ENCODE data around the gene ACVR1B.

DNA sequence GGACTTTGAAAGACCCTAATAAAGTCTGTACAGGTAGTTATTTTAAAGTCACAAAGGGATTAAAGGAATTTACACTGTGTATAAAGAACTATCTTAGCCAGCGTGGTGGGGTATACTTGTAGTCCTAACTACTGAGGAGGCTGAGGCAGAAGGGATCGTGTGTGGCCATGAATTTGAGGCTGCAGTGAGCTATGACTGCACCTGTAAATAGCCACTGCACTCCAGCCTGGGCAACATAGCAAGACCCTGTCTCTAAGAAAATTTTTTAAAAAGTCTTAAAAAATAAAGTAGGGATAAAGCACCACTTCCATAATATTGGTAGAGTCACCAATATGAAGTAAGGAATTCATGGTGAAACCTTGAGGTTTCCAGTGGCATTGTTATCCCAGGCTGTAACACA, 18.1 kb downstream of the ACVR1B start:
- TF ChIP-seq, protein P1, sequence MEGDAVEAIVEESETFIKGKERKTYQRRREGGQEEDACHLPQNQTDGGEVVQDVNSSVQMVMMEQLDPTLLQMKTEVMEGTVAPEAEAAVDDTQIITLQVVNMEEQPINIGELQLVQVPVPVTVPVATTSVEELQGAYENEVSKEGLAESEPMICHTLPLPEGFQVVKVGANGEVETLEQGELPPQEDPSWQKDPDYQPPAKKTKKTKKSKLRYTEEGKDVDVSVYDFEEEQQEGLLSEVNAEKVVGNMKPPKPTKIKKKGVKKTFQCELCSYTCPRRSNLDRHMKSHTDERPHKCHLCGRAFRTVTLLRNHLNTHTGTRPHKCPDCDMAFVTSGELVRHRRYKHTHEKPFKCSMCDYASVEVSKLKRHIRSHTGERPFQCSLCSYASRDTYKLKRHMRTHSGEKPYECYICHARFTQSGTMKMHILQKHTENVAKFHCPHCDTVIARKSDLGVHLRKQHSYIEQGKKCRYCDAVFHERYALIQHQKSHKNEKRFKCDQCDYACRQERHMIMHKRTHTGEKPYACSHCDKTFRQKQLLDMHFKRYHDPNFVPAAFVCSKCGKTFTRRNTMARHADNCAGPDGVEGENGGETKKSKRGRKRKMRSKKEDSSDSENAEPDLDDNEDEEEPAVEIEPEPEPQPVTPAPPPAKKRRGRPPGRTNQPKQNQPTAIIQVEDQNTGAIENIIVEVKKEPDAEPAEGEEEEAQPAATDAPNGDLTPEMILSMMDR (IDR thresholded peaks at IDR 0.05): no peak
- TF ChIP-seq POLR2A (IDR thresholded peaks at IDR 0.05): no peak
